Skeletal muscle tissue (tissue), 4 donors: ENCODE results near the gene EGLN3. TPM values are rescaled to one million over a fixed set of nuclear protein-coding genes. Genes with fewer than 3 reads are reported as not detected.
"Not testable (repeated sequence)": the region's sequence is repeated elsewhere in the genome, so short reads cannot be mapped to it uniquely, and the experiment has no call there.

Experiments
- H3K27ac ChIP-seq: one replicate; pipeline ENCODE4 v1.7.0; 2013; ENCODE audit warnings: mild to moderate bottlenecking, low read depth, low read length, inconsistent platforms
- H3K27me3 ChIP-seq, 3 donors: one replicate each; pipeline ENCODE4 v1.7.0; 2013; ENCODE audit warnings: low read length in 3 of 3; ENCODE audit not compliant: control insufficient read depth in 3 of 3, insufficient read depth in 3 of 3
- H3K36me3 ChIP-seq, 3 donors: one replicate each; pipeline ENCODE4 v1.7.0; 2013; ENCODE audit warnings: low read length in 3 of 3; ENCODE audit not compliant: control insufficient read depth in 3 of 3, insufficient read depth in 3 of 3
- H3K4me1 ChIP-seq, 3 donors: one replicate each; pipeline ENCODE4 v1.7.0; 2013; ENCODE audit warnings: low read length in 3 of 3, mild to moderate bottlenecking in 3 of 3; ENCODE audit not compliant: control insufficient read depth in 3 of 3, insufficient read depth in 3 of 3
- H3K4me3 ChIP-seq, 3 donors: one replicate each; pipeline ENCODE4 v1.7.0; 2013; ENCODE audit warnings: low read length in 3 of 3
- H3K9ac ChIP-seq, 3 donors: one replicate each; pipeline ENCODE4 v1.7.0; 2013; ENCODE audit warnings: low read length in 3 of 3, mild to moderate bottlenecking in 3 of 3, moderate library complexity in 2 of 3, low read depth in 1 of 3
- H3K9me3 ChIP-seq, 3 donors: one replicate each; pipeline ENCODE4 v1.7.0; 2013; ENCODE audit warnings: low read length in 3 of 3; ENCODE audit not compliant: control insufficient read depth in 3 of 3
- total RNA-seq: library from RNA; depleted of rRNA; stranded (reverse); fragments of >200 nt; gene quantifications from one replicate; pipeline ENCODE4 v1.2.3, GENCODE V29; 2014
- donor health status: Osteomylitis.

EGLN3 gene
- total RNA-seq, 1 donor from 2014 or later: 60.0 TPM

- H3K4me1 ChIP-seq: peaks cover 0 to 3% (median 0%) of the 10 kb centered on the region in 3 donors
- no peak overlapping the region for H3K27ac ChIP-seq
- no peaks in the 10 kb centered on the region for H3K27me3 ChIP-seq
- H3K9me3 ChIP-seq: peaks cover 0 to 4% (median 0%) of the 10 kb centered on the region in 3 donors
- no peak overlapping the region for H3K4me3 ChIP-seq
- no peak overlapping the region for H3K9ac ChIP-seq
- no peaks in the 10 kb centered on the region for H3K36me3 ChIP-seq
Observed at GRCh38 chr14:33986804-33987203, 35.9 kb upstream of the EGLN3 start.

GRCh38 chr14:33985242-33985641 lies 34.4 kb upstream of the EGLN3 start:
- Histone ChIP-seq H3K4me1 (peaks cover 0 to 3% (median 0%) of the 10 kb centered on the region in 3 donors), H3K27ac (no peak overlapping the region), H3K4me3 (no peak overlapping the region), H3K36me3 (no peaks in the 10 kb centered on the region), H3K27me3 (no peaks in the 10 kb centered on the region), H3K9ac (no peak overlapping the region), H3K9me3 (peaks cover 0 to 4% (median 0%) of the 10 kb centered on the region in 3 donors)

DNA sequence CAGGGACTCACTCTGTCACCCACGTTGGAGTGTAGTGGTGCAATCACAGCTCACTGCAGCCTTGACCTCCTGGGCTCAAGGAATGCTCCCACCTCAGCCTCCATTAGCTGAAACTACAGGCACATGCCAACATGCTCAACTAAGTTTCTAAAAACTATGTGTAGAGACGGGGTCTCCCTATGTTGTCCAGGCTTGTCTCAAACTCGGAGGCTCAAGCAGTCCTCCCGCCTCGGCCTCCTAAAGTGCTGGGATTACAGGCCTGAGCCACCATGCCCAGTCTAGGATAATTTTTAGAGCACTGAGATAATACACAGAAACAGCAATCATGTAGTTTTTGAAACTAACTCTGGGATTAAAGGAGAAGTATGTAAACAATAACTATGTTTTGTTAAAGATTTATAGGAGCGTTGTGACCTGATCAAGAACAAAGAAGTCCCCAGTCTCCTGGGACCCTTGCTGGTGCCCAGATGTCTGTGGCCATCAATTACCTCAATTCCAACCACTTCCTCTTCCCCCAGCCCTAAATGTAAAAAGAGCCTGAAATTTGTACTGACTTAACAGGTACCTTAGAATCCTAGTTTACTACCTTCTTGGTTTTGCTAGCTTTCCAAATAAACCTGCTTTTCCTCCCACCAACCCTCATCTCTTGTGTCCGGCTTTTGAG lies 28.9 kb upstream of the EGLN3 start:
- Histone ChIP-seq H3K9ac (no peak overlapping the region), H3K36me3 (no peaks in the 10 kb centered on the region), H3K27me3 (no peaks in the 10 kb centered on the region), H3K9me3 (no peaks in the 10 kb centered on the region), H3K4me1 (no peaks in the 10 kb centered on the region), H3K27ac (no peak overlapping the region), H3K4me3 (no peak overlapping the region)

- Histone ChIP-seq H3K4me3 (no peak overlapping the region), H3K4me1 (no peaks in the 10 kb centered on the region), H3K36me3 (no peaks in the 10 kb centered on the region), H3K9me3 (no peaks in the 10 kb centered on the region), H3K27me3 (no peaks in the 10 kb centered on the region), H3K27ac (no peak overlapping the region), H3K9ac (no peak overlapping the region)
Observed at GRCh38 chr14:33978892-33979612, 28.2 kb upstream of the EGLN3 start.

GRCh38 chr14:33972583-33973081 lies 21.8 kb upstream of the EGLN3 start:
- no peak overlapping the region for H3K4me3 ChIP-seq
- H3K27me3 ChIP-seq: no peaks in the 10 kb centered on the region
- H3K36me3 ChIP-seq: no peaks in the 10 kb centered on the region
- no peak overlapping the region for H3K9ac ChIP-seq
- H3K27ac ChIP-seq: no peak overlapping the region
- H3K9me3 ChIP-seq: no peaks in the 10 kb centered on the region
- H3K4me1 ChIP-seq: no peaks in the 10 kb centered on the region

- not testable (repeated sequence) for H3K27me3 ChIP-seq, H3K9ac ChIP-seq, H3K4me3 ChIP-seq, H3K27ac ChIP-seq, H3K36me3 ChIP-seq, H3K4me1 ChIP-seq, H3K9me3 ChIP-seq
Observed at GRCh38 chr14:33969846-33970245, 19.0 kb upstream of the EGLN3 start.

DNA sequence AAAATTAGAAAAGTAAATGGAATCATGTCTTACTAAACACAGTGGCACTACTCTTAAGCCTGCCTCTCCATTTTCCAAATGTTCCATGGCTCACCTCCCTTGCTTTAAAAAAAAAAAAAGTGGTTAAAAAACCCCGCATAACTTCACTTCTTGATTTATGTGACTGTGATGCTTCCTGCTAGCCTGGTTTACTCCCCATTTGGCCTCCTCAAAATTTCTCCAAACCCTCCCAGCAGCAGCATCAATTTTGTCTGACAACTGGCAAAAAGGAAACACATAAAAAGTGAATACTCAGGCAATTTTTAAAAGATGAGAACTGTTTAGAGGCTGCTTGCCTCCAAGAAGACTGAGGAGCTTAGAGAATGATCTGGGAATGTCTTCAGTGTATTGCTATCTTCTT lies 17.8 kb upstream of the EGLN3 start:
- Histone ChIP-seq H3K4me1 (no peaks in the 10 kb centered on the region), H3K36me3 (no peaks in the 10 kb centered on the region), H3K27me3 (no peaks in the 10 kb centered on the region), H3K27ac (no peak overlapping the region), H3K4me3 (no peak overlapping the region), H3K9me3 (no peaks in the 10 kb centered on the region), H3K9ac (no peak overlapping the region)

- Histone ChIP-seq H3K36me3 (no peaks in the 10 kb centered on the region), H3K27ac (no peak overlapping the region), H3K27me3 (no peaks in the 10 kb centered on the region), H3K4me1 (no peaks in the 10 kb centered on the region), H3K9ac (no peak overlapping the region), H3K9me3 (no peaks in the 10 kb centered on the region), H3K4me3 (no peak overlapping the region)
Observed at GRCh38 chr14:33967138-33967537, 16.3 kb upstream of the EGLN3 start.

- no peaks in the 10 kb centered on the region for H3K36me3 ChIP-seq
- H3K9ac ChIP-seq: no peak overlapping the region
- H3K4me3 ChIP-seq: no peak overlapping the region
- no peak overlapping the region for H3K27ac ChIP-seq
- H3K27me3 ChIP-seq: no peaks in the 10 kb centered on the region
- H3K9me3 ChIP-seq: no peaks in the 10 kb centered on the region
- no peaks in the 10 kb centered on the region for H3K4me1 ChIP-seq
Observed at GRCh38 chr14:33966276-33966675, 15.4 kb upstream of the EGLN3 start.

DNA sequence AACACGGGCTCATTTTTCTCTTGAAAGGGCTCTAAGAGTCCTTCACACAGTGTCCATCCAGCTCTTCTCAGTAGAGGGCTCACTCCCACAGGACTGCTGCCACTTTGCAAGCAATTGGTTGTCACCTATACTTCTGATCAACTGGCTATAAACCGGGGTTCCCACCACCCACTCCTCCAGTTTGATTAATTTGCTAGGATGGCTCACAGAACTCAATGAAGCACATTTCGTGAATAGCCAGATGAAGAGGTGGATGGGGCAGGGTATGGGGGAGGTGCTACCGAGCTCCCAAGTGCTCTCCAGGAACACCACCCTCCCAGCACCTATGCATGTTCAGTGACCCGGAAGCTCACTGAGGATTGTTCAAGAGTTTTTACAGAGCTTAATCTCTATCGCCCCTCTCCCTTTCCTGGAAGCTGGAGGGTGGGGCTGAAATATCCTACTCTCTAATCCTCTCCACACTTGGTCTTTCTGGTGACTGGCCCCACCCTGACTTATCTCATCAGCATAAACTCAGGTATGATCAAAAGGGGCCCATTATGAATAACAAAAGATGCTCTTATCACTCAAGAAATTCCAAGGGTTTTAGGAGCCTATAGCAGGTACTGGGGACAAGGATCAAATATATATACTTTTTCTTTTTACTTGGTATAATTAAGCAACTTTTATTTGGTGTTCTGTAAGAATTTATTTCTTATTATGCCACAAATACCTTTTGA lies 13.9 kb upstream of the EGLN3 start:
- Histone ChIP-seq H3K9ac (no peak overlapping the region), H3K4me3 (no peak overlapping the region), H3K4me1 (no peaks in the 10 kb centered on the region), H3K36me3 (no peaks in the 10 kb centered on the region), H3K27ac (no peak overlapping the region), H3K27me3 (no peaks in the 10 kb centered on the region), H3K9me3 (no peaks in the 10 kb centered on the region)
